ENCODE measurements around the gene SMIM21. TPM values are rescaled to one million over a fixed set of nuclear protein-coding genes. Genes with fewer than 3 reads are reported as not detected.

Gene SMIM21
- total RNA-seq, 4 donors from 2014 or later: not detected

DNA sequence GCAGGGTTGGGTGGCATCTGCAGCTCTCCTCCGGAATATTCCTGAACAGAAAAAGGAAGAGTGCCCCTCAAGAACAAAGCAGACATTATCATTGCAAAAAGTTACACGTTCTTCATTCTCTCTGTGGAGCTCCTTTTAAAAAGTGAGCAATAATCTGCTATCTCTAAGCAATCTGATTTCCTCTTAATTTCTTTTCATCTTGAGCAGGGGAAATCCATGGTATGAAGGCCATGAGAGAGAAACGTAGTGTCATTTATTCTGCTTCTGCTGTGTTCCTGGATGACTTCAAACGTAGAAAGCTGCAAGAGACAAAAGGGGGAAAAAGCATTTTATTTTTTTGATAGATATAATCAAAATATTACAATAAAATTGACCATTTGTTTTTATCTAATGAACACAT is 16.9 kb downstream of the SMIM21 start:
- in situ Hi-C loops (cut with MboI; ENCODE audit: low sequenced_read_pairs in 4 of 4): no loop called here
- ATAC-seq (no peak), DNase-seq (no peak)
- Histone ChIP-seq H3K4me1 (no peaks in the 10 kb centered on the region), H3K9me3 (no peaks in the 10 kb centered on the region), H3K4me3 (no peak overlapping the region), H3K27ac (no peak overlapping the region), H3K36me3 (no peaks in the 10 kb centered on the region), H3K27me3 (no peaks in the 10 kb centered on the region)
- intact Hi-C loops (cut with DNase I; ENCODE audit: low total_unique reads): no loop called here
- TF ChIP-seq, protein P1, sequence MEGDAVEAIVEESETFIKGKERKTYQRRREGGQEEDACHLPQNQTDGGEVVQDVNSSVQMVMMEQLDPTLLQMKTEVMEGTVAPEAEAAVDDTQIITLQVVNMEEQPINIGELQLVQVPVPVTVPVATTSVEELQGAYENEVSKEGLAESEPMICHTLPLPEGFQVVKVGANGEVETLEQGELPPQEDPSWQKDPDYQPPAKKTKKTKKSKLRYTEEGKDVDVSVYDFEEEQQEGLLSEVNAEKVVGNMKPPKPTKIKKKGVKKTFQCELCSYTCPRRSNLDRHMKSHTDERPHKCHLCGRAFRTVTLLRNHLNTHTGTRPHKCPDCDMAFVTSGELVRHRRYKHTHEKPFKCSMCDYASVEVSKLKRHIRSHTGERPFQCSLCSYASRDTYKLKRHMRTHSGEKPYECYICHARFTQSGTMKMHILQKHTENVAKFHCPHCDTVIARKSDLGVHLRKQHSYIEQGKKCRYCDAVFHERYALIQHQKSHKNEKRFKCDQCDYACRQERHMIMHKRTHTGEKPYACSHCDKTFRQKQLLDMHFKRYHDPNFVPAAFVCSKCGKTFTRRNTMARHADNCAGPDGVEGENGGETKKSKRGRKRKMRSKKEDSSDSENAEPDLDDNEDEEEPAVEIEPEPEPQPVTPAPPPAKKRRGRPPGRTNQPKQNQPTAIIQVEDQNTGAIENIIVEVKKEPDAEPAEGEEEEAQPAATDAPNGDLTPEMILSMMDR (IDR thresholded peaks at IDR 0.05 in 4 of 5, conservative IDR thresholded peaks at IDR 0.05 in 1 of 5): no peak
- TF ChIP-seq POLR2A (IDR thresholded peaks at IDR 0.05): no peak

DNA sequence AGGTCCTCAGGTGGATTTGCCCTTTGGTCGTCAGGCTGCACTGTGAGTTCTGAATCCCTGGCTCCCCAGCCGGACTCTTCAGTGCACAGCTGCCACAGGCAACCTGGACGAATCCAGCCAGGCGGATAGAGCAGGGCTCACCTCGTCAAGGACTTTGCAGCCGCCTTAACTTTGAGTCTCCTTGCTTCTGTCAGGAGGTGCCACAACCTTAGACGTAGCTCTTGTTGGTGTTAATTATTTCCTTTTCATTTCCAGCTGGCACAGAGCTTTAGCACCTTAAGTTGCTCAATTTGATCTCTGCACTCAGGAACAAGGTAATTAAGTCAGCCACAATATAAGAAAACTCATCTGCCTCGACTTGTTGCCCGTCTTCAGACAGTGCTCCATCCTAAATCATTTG is 17.7 kb downstream of the SMIM21 start:
- in situ Hi-C loops (cut with MboI; ENCODE audit: low sequenced_read_pairs in 4 of 4) (no loop called here), intact Hi-C loops (cut with DNase I; ENCODE audit: low total_unique reads) (no loop called here)
- no peak for ATAC-seq
- H3K36me3 ChIP-seq: no peaks in the 10 kb centered on the region
- no peak overlapping the region for H3K27ac ChIP-seq
- no peak for DNase-seq
- H3K9me3 ChIP-seq: no peaks in the 10 kb centered on the region
- no peak for TF ChIP-seq POLR2A (IDR thresholded peaks at IDR 0.05)
- TF ChIP-seq, protein P1 (IDR thresholded peaks at IDR 0.05 in 4 of 5, conservative IDR thresholded peaks at IDR 0.05 in 1 of 5): no peak
- no peaks in the 10 kb centered on the region for H3K4me1 ChIP-seq
- no peak overlapping the region for H3K4me3 ChIP-seq
- no peaks in the 10 kb centered on the region for H3K27me3 ChIP-seq

DNA sequence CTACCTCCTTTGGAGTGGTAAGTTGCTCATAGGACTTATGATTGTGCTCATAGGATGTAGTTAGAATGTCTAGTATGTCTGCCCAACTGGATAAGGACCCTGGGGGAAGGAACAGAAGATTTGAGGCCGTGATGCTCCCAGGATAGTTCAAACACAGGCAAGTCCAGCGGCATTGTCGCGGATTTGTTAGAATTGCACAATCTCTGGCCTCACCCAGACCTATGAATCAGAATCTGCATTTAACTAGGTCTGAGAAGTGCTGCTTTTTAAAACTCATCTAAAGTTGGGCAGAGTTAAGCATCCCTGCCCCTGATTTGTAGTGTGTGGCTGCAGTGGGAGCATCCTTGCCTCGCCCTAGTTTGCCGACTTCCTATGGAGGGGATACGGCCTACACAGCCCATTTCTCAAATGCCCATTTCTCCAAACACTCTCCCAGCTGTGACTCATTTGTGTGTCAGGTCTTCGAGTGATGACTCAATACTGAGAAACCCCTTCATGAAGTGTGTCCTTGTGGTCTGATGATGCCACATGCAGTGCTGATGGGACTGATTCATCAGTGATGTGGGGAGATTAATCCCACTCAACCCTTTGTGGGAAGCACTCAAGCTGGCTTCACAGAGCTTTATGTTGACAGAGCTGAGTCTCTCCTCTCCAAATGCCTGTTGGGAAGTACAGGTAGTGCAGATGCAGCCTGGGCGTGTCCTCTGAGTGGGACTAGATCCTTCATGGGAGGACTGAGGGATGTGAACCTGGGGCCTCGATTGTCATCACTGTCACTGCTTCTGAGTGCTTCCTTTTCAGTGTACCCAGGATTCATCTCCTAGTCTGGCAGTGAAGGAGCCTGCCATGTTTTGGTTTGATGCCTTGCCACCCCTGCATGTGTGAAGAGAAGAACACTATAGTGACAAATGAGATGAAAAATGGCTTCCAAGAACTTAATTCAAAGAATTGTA is 18.7 kb downstream of the SMIM21 start:
- no peaks in the 10 kb centered on the region for H3K9me3 ChIP-seq
- no peaks in the 10 kb centered on the region for H3K4me1 ChIP-seq
- no peaks in the 10 kb centered on the region for H3K27me3 ChIP-seq
- ATAC-seq (no peak), DNase-seq (no peak)
- in situ Hi-C loops (cut with MboI; ENCODE audit: low sequenced_read_pairs in 4 of 4): no loop called here
- intact Hi-C loops (cut with DNase I; ENCODE audit: low total_unique reads): no loop called here
- H3K27ac ChIP-seq: no peak overlapping the region
- H3K4me3 ChIP-seq: no peak overlapping the region
- H3K36me3 ChIP-seq: no peaks in the 10 kb centered on the region
- no peak for TF ChIP-seq POLR2A (IDR thresholded peaks at IDR 0.05)
- TF ChIP-seq, protein P1 (IDR thresholded peaks at IDR 0.05 in 4 of 5, conservative IDR thresholded peaks at IDR 0.05 in 1 of 5): no peak

DNA sequence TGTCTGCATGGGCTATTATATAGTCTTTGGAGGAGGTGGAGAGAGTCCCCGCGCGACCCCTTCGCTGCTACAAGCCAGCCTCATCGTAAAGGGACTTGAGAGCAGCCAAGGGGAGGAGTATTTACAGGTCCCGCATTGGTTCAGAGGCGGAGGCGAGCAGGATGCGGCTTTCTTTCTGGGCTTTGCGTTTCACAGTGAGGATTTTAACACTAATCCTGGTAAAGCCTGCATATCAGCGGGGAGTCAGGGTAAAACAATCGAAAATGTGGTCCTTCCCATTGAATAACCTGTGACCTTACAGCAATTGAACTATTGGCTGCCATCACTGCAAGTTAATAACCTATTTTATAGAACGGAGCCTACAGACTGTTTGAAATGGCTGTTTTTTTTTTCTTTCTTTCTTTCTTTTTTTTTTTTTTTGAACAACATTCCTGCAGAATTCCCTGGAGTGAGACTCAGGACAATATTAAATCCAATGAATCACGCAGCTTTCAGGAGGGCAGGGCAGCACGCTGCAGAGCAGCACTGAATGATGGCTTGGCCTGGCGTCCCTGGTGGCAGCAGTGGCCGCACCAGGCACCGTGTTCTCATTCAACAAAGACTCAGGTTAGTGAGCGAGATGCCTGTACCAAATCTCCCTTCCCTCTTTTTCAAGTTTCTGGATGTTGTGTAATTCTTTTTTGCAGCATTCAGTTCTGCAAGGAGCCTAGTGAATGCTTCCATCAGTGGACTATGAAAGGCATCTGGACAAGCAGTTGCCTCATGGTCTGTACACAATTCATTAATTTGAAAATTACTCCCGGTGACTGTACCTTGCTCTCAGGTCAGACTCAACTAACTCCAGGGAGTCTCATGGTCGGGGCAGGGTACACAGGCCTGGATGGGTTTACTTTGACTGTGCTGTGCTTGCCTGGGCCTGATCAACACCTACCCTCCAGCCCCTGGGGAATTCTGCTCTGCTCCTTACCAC is 19.8 kb downstream of the SMIM21 start:
- intact Hi-C loops (cut with DNase I; ENCODE audit: low total_unique reads) (no loop called here), in situ Hi-C loops (cut with MboI; ENCODE audit: low sequenced_read_pairs in 4 of 4) (no loop called here)
- Histone ChIP-seq H3K4me3 (no peak overlapping the region), H3K27ac (no peak overlapping the region), H3K4me1 (no peaks in the 10 kb centered on the region), H3K27me3 (peaks cover 0 to 2% (median 0%) of the 10 kb centered on the region in 3 donors), H3K36me3 (no peaks in the 10 kb centered on the region), H3K9me3 (no peaks in the 10 kb centered on the region)
- TF ChIP-seq, protein P1 (IDR thresholded peaks at IDR 0.05 in 4 of 5, conservative IDR thresholded peaks at IDR 0.05 in 1 of 5): no peak
- no peak for TF ChIP-seq POLR2A (IDR thresholded peaks at IDR 0.05)
- DNase-seq (no peak), ATAC-seq (no peak)

Data from gastrocnemius medialis (tissue), 4 donors.